Urothelium cell line (cell line): Measurements from ENCODE around the gene SRGAP1.

Source experiments
- DNase-seq: peaks from one replicate; pipeline ENCODE4 v3.0.0; 2011; ENCODE audit warnings: low spot score, mixed read lengths
- FAIRE-seq: peaks from 2 replicates; lab custom pipeline; 2011; peaks lifted over from hg19 to GRCh38; lab: Jason Lieb, UNC

SRGAP1 gene

DNA sequence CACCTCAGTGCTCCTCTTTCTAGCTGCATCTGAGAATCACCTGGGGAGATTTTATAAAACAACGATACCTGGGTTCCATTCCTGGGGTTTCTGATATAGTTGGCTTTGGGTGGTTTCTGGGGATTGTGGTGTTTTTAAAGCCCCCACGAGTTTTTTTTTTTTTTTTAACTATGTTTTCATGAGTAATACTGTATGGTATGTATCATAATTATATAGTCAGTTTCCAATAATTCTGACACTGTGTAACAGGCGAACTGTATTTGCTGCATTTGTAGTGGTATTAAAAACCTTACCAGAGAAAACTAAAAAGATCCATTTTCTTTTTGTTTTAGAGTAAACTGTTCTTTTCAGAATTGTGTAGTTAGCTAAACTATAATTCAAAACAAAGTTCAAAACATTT is 84.9 kb downstream of the SRGAP1 start:
- FAIRE-seq (no peak), DNase-seq (no peak)

DNA sequence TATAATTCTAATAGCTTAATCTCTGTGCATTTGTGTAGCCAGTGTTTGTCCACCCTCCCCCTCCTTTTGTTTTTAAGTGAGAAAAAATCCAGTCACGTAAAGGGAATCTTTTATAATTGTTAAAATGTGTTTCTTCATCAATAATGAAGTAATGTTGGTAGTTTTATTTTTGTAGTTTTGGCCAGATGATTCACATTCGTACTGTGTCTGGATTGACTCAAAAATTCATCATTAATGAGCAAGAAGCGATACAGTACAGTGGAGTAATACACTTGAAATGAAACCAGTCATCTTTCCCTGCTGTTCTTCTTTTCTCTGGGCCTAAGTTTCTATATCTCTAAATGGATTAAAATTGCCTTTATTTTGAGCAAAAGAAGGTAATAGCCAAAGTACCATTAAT is 86.5 kb downstream of the SRGAP1 start:
- no peak for DNase-seq
- no peak for FAIRE-seq

DNA sequence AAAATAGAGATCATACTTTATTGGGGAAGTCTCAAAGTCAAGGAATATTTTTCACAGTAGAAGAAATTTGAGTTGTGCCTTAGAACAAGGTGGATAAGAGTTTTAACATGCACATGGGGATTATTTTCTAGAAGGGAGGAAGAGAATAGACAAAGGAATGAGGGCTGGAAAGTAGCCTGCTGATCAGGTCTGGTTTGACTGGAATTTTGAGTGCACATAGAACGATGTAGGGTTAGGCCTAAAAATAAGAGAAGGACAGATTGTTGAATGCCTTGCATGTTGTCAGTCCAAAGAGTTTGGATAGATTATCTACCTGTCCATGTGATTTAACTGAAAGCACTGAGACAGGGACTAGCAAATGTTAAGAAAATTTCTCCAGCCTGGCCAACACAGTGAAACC is 87.2 kb downstream of the SRGAP1 start:
- FAIRE-seq, result no peak
- DNase-seq, result no peak

DNA sequence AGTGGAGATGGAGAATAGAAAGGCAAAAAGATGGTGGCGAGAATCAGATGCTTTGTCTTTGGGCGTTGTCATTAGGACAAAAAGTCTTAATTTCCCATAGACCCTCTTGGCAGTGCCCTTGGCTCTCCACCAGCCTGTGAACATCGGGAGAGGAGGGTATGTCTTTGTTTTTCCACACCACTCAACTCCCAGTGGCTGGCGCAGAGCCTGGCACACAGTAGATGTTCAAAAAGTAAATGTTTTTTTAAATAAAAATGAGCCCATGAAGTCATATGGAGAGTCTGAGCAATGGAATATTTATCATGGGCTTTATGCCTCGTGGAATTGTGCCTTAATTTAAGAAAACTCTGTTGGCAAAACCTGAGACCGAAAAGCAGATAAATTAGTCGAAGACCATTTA is 90.4 kb downstream of the SRGAP1 start:
- no peak for DNase-seq
- FAIRE-seq, result no peak

DNA sequence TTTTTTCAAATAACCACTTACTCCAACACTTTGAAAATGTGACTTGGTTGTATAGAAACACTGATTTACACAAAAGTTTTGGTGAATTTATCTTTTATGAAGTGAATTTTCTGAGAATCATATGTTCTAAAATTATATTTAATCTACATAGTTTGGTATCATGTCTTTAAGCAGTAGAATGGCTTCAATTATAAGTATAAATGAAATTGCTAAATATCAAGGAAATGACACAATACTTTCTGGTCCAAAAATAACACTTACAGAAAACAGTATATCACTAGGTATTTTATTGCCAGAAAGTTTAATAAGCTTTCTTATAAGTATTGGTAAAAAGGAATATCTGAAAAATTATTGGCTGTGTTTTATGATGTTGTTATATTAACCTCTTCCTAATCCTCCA is 90.9 kb downstream of the SRGAP1 start:
- DNase-seq (no peak), FAIRE-seq (no peak)

DNA sequence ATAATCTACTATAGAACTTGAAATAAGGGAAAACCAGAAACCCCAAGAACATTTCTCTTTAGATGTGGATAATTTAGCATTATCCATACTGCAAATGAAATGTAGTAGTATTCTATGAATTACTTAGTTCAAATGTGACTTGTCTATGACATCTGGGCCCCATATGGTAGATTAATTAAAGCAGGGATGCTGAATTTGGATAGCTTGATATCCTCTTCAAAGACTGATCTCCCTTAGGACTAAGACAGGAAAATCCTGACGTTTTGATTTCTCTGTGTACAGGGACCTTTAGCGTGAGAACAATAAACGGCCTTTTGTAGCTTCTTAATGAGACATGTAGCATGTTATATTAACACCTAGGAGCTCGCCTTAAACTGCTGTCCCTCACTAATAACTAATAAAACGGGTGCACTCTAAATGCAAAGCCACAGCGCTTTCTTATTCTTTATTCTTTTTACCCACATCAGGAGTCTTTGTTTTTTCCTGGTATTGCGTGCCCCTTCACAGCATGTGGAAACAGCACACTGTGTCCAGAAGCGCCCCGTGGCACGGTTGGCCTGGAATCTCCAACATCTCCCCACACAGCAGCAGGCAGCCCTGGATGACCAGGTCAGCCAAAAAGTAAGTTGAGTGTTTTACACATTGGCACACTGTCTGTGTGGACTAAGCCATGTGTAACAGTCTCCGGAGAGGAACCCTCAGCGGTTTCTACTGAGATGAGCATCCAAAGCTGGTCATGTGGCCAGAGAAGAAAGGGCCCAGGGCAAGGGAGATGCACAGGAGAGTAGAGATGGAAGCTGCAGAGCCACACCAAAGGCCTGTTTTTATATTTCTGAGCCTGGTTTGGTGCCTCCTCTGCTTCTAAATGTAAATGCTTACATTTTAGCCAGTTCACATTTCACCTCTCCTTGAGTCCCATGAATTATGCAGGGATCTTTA is 93.1 kb downstream of the SRGAP1 start:
- no peak for FAIRE-seq

DNA sequence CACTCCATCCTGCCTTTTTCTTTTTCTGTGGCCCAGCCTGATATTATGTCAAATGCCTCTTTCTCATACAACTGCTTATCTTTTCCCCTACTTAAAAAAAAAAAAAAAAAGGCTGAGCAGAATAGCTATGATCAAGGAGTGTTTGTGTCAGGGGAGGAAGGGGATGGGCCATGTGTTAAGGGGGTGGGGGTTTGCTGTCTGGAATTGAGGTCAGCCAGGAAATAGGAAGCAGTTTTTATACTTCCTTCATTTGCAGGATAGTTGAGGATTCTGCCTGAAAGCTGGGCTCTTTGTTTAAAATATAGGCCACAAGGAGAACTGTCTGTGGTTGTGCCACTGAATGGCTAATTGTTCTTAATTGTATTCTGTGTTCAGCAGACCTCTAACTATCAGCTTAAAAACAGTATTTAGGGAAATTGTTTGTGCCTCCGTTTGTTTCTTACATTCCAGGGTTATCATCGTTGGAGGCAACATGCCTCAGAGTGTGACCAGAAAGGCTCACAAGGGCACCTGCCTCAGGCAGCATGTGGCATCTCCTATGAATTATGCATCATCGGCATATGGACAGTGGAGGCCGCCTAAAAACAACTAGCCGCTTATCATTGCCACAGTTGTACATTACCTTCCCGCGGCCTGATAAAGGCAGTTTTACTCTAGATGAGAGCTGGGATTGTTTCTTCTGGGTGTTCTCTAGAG is 96.0 kb downstream of the SRGAP1 start:
- FAIRE-seq (no peak), DNase-seq (no peak)

More for the DNA sequence above, 93.1 kb downstream of the SRGAP1 start:
- DNase-seq, result no peak

DNA sequence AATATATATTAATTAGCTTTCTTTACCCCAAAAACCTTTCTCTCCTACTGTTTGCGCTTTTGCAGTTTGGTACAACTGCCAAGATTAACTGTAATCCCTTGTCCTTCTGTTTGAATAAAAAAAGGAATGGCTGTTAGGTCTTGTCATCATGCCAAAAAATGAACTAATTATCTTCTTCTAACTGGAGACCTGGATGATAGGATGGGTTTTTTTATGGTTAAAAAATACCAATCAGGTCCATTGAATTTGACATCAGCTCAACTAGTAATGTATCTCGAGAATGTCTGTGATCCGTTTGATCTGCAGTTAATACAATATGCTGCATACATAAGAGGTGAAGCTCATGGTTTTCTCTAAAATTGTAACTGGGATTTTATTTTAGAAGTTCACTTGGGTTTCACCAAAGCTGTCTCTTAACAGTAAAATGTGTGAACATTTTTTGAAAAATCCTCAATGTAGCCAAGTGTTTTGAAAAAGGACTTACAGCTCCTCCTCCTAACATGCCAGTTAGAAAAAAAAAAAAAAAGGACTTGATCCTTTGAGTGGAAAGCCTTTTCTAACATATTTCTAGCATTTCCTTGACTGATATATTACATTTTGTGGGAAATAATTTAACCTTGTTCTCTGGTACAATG is 96.8 kb downstream of the SRGAP1 start:
- DNase-seq (no peak), FAIRE-seq (no peak)

DNA sequence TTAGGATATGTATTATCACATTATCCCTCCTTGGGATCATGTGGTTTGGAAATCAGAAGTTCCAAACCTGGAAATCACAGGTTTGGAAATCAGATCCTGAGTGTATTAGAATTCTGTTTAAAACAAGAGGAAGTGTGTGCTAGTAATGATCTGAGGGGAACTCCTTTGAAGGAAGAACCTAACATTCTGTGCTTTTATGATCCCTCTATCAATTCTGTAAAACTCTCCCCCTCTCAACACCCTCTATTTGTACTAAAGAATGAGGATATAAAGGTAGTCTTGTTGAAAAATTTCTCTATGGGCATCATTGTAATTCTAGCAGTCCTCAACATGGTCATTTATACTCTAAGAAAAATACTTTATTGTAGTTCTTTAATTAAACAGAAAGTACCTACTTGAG is 97.4 kb downstream of the SRGAP1 start:
- DNase-seq, result no peak
- no peak for FAIRE-seq

DNA sequence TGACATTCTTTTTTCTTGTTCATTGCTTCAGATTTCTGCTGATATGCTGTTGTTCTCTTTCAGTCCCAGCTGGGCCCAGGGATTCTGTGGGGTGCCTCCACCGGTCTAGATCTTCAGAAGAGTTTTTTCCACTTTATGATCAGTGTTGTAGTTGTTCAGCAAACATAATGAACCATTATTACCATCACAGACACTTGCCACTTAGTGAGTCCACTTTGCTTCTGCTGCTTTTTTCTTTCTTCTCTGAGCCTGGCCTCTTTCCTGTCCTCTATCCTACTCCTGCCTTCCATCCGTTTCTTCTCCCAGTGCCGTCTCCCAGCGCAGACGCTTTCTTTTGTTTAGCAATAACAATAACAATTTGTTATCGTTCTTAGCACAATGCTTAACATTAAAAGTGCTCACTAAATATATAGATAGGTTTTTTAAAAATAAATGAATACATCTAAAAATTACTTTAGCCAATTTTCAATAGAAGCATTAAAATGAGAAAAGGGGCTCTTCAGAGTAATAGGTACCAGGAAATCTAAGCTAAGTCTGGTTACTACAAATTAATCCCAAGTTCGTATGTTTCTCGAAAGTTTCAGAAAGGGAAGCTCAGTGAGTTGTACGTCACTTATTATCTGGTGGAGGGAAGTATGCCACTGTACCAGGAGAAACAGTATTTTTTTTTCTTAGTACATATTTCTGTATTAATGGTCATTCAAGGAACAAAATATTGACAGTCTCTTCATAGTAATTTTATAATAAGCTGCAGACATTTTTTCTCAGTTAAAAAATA is 98.2 kb downstream of the SRGAP1 start:
- no peak for DNase-seq
- no peak for FAIRE-seq

DNA sequence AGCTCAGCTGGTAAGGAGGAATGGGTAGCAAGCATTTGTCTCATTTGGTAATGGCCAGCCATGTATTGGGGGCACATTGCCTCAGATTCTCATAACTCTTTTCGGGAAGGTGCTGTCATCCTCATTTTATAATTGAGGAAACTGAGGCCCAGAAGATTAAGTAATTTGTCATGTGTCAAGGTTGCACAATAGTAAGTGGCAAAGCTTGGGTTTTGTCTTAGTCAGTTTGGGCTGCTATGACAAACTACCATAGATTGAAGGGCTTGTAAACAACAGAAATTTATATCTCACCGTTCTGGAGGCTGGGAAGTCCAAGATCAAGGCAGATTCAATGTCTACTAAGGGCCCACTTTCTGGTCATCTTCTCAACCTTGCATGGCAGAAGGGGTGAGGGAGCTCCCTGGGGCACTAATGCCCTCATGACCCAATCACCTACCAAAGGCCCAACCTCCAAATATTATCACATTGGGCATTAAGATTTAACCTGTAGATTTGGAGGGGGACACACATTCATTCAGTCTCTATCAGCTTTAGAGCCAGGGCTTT is 99.6 kb downstream of the SRGAP1 start:
- no peak for FAIRE-seq
- no peak for DNase-seq

DNA sequence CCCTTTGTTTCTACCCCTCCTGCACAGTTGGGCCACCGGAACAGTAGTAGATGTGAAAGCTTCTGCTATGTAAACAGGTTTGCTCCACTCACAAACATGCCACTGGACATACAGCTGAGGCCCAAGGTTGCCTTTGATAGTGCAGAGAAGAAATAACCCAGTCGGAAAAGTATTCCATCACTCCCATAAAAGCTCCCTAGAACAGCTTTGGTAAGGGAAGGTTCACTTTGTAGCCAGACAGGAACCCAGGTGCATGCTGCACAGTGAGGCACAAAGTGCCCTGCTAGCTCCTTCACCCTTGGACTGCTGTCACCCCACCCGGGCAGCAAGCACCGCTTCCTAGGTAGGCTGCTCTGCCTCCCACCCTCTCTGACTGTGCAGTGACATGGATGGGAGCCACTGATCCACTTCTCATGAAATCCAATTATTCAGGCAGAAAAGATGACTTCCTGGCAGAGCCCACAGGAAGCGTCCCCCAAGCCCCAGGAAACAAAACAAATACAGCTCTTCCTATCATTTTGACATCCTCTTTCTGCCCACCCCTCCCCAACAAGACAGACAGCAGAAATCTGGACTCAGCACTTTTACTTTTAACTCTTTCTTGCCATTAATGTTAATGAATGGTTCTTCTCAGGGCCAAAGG is 100.2 kb downstream of the SRGAP1 start:
- DNase-seq, result no peak

DNA sequence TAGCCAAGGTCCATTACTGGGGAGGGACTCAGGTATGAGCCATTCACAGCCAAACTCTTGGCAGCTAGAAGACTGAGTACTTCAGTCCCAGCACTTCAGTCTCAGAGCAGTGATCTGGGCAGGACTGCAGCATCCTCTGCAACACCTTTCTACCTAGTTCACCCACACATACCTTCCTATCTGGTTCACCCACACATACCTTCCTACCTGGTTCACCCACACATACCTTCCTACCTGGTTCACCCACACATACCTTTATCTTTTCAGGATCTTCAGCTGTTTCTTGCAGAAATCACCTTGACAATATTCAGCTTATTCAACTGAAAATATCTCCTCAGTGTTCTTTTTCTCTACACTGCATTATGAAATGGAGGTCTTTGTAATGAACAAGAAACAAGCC is 101.3 kb downstream of the SRGAP1 start:
- FAIRE-seq (no peak), DNase-seq (no peak)

More for the DNA sequence above, 100.2 kb downstream of the SRGAP1 start:
- no peak for FAIRE-seq

DNA sequence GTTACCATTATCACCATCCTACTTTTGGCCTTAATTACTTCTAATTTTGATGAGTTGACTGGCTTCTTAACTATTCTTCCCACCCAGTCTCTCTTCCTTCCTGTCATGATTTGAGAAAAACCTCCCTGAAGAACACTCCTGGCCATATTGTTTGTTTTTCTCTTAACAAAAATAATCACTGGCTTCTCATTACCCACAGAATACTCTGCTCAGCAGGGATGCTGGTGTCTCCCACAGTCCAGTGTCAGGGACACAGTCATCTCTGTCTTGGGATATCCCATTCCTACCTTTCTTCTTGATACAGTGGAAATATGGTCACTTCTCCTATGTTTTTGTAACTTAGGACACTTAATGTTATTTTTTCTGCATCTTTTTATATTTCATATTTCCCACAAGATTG is 103.7 kb downstream of the SRGAP1 start:
- no peak for FAIRE-seq
- no peak for DNase-seq

DNA sequence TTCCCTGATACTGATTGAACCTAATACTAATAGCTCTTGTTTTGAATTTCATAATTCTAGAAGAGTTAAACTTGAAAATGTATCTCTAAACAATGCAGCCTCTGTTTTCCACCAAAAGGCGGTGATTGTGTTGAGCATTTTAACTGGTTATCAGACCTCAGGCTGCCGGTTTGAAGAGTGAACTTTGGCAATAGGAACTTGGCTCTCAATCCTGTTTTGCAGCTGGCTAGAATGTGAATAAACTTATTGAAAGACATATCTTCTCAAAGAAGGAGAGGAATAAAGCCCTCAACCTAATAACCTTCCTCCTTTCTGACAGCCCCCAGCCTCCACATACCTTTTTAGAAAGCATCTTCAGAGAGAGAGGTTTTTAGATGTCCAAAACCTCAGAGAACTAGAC is 105.4 kb downstream of the SRGAP1 start:
- FAIRE-seq, result no peak
- DNase-seq, result no peak

DNA sequence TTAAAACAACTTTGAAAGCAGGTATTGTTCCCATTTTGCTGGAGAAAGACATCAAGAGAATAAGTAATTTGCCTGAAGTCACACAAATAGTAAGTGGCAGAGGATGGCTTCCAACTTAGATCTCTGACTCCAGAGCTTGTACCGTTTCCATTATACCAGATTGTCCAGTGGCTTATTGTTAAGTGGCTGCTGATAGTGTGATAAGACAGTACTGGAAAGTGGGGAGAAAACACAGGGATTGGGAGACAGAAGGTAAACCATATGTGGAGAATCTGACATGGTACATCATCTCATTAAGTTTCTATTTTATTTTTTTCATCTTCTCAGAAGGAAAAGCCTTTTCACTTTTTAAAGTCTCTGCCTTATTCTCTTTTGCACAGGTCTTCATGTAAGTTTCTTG is 108.5 kb downstream of the SRGAP1 start:
- FAIRE-seq, result no peak

DNA sequence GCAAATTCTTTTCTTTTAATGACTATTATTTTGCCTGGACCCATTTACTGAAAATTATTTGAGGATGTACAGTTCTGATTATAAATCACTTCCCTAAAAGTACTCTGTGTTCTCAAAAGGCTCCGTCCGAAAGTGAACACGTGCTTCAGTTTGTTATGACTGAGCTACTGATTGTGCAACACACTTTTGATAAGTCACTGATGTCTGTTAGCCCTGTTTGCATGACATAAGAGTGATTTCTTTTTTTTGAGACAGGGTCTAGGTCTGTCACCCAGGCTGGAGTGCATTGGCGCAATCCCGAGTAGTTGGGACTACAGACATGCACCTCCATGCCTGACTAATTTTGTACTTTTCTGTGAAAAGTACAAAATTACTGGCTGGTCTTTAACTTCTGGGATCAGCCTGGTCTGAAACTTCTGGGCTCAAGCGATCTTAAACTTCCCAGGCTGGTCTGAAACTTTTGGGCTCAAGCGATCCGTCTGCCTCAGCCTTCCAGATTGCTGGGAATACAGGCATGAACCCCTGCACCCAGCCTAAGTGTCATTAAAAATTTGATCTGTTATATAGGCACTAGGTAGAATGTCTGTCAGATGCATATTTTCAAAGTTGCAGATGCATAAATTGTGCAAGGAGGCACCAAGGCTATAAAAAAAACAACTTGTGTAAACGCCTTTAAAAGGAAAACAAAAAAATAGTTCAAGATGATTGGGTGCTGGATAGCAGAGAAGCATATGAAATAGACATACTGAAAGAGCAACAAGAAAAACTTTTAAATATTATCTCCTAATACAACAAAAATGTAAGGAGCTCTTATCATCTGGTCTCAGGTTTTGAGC is 111.5 kb downstream of the SRGAP1 start:
- no peak for FAIRE-seq
- DNase-seq, result no peak

More for the DNA sequence above, 108.5 kb downstream of the SRGAP1 start:
- DNase-seq, result no peak

DNA sequence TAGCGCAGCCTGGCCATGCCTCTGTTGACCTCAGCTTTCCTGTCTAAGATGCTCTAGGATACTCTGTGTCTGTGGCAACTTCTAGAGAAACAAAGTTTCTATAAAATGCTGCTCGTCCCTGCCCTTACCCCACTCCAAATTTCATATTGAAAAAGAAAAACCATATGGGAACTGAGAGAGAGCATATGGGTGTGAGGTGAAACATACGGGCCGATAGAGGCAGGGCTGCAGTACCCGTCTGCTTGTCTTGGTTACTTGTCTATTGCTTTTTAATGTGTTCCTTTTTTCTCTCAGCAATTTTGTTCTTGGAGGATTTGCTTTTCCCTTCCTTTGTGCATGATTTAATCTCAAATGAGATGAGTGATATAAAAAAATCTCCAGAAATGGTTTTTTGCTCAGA is 113.0 kb downstream of the SRGAP1 start:
- DNase-seq, result no peak
- no peak for FAIRE-seq

DNA sequence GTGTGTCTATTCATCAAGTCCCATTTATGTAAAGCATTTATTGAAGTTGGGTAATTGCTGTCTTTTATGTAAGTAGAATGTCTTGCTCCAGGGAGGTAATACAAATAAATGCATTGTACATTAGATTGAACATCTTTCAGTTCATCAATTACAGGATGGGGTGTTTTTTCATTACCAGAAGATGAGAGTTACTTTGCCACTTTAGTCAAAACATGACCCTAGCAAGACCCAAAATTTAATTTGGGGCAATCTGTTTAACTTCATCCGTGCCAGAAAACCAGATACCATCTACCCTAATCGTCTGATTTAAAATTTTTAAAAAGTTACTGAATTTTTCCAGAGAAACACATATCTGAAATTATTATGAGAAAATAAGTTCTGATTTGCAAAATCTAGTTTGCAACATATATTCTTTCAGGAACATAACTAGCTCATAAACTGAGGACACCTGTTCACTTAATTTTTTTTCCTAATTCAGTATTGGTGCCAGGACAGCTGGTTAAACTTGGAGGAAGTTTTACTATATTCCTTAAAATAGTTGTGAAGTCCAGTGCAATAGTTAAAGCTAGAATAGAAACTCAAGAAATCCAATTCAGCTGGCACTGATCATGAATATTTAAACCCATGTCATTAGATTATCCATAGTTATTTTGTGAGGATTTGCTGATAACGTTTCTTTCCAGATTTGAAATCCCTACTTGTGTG is 114.5 kb downstream of the SRGAP1 start:
- FAIRE-seq, result no peak
- no peak for DNase-seq
